HepG2 (cell line): ENCODE data around the gene WDR41.

Experiments used
- CTCF ChIP-seq: sonication (generic); formaldehyde crosslinking; IDR thresholded peaks from 2 replicates; pipeline ENCODE4 v1.5.0; 2020; ENCODE audit warnings: mild to moderate bottlenecking, missing genetic modification reagents, moderate library complexity
- NFIB ChIP-seq: sonication (generic); formaldehyde crosslinking; IDR thresholded peaks from 2 replicates; pipeline ENCODE4 v1.9.0; 2021; ENCODE audit warnings: missing genetic modification reagents, mild to moderate bottlenecking, borderline replicate concordance
- ZBTB40 ChIP-seq, 2 experiments: fragments of 450-650 bp in 1 of 2; sonication (generic) in 1 of 2; formaldehyde crosslinking in 1 of 2; IDR thresholded peaks; 2 replicates each; pipeline versions ENCODE4 v1.6.1 to v1.8.0; 2016 to 2022; ENCODE audit warnings: antibody characterized with exemption in 1 of 2, mild to moderate bottlenecking in 1 of 2, missing genetic modification reagents in 1 of 2
- ZNF777 ChIP-seq: sonication (generic); formaldehyde crosslinking; IDR thresholded peaks from 2 replicates; pipeline ENCODE4 v1.4.0; 2020; ENCODE audit warnings: missing genetic modification reagents

GRCh38 chr5:77391240-77391765 is 100.8 kb downstream of the WDR41 start:
- TF ChIP-seq NFIB: no peak
- TF ChIP-seq CTCF: no peak
- no peak for TF ChIP-seq ZNF777 (CRISPR knock-in tag)
- TF ChIP-seq ZBTB40 (IDR thresholded peaks at IDR 0.05): no peak
- TF ChIP-seq ZBTB40 (CRISPR knock-in tag; IDR thresholded peaks at IDR 0.05): no peak
